Measurements from ENCODE around the gene SLC35G2. TPM values are rescaled to one million over a fixed set of nuclear protein-coding genes. Genes with fewer than 3 reads are reported as not detected.

The SLC35G2 gene
- total and polyA plus RNA-seq, 4 donors, result 3.6 to 9.1 (median 5.7) TPM

DNA sequence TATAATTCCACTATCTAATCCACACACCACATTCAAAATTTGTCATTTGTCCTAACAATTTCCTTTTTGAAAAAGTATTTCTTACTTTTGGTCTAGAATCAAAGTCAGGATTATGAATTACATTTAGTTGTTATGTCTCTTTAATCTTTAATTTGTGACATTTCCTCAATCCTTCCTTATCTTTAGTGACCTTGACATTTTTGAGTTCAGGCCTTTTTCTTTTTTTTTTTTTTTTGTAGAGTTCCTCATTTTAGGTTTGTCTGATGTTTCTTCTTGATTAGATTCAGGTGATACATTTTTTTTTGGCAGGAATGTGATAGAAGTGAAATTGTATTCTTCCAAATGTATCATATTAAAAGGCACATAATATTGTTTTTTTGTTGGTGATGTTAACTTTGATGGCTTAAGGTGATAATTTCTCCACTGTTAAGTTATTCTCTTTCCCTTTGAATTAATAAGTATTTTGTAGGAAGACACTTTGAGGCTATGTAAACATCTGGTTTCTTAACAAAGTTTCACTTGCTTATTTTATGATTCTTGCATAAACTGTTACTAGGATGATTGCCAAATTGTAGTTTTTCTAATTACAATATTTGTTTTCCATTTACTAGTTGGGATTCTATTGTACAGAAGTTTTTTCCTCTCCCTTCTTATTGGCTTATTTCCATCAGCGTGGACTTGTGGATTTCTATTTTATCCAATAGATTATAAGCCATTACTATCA lies 16.3 kb downstream of the SLC35G2 start:
- TF ChIP-seq, protein P1, sequence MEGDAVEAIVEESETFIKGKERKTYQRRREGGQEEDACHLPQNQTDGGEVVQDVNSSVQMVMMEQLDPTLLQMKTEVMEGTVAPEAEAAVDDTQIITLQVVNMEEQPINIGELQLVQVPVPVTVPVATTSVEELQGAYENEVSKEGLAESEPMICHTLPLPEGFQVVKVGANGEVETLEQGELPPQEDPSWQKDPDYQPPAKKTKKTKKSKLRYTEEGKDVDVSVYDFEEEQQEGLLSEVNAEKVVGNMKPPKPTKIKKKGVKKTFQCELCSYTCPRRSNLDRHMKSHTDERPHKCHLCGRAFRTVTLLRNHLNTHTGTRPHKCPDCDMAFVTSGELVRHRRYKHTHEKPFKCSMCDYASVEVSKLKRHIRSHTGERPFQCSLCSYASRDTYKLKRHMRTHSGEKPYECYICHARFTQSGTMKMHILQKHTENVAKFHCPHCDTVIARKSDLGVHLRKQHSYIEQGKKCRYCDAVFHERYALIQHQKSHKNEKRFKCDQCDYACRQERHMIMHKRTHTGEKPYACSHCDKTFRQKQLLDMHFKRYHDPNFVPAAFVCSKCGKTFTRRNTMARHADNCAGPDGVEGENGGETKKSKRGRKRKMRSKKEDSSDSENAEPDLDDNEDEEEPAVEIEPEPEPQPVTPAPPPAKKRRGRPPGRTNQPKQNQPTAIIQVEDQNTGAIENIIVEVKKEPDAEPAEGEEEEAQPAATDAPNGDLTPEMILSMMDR (IDR thresholded peaks at IDR 0.05; ENCODE audit: control extremely low read depth, extremely low read depth), result no peak
- Histone ChIP-seq H3K4me1 (ENCODE audit: control insufficient read depth in 5 of 5, insufficient read depth in 5 of 5, low read length in 5 of 5) (peaks cover 0 to 11% (median 0%) of the 10 kb centered on the region in 5 donors), H3K9ac (ENCODE audit: insufficient read depth in 1 of 2, low read length in 2 of 2) (no peak overlapping the region), H3K27me3 (ENCODE audit: control insufficient read depth in 3 of 3, insufficient read depth in 3 of 3, low read length in 2 of 3) (no peaks in the 10 kb centered on the region), H3K9me3 (ENCODE audit: control insufficient read depth in 4 of 4, insufficient read depth in 3 of 4, low read length in 3 of 4) (no peaks in the 10 kb centered on the region), H3K27ac (ENCODE audit: low read depth in 1 of 2, low read length in 1 of 2) (no peak overlapping the region), H3K36me3 (ENCODE audit: control insufficient read depth in 4 of 4, insufficient read depth in 4 of 4, low read length in 4 of 4) (no peaks in the 10 kb centered on the region), H3K4me3 (no peak overlapping the region)
- DNase-seq (peak in 1 of 3 donors; percentile 26), ATAC-seq (ENCODE audit: insufficient read depth, low FRiP score) (no peak)
- WGBS, 2 donors, result 77 to 80% methylated on average over 1 of the region's 1 CpG

DNA sequence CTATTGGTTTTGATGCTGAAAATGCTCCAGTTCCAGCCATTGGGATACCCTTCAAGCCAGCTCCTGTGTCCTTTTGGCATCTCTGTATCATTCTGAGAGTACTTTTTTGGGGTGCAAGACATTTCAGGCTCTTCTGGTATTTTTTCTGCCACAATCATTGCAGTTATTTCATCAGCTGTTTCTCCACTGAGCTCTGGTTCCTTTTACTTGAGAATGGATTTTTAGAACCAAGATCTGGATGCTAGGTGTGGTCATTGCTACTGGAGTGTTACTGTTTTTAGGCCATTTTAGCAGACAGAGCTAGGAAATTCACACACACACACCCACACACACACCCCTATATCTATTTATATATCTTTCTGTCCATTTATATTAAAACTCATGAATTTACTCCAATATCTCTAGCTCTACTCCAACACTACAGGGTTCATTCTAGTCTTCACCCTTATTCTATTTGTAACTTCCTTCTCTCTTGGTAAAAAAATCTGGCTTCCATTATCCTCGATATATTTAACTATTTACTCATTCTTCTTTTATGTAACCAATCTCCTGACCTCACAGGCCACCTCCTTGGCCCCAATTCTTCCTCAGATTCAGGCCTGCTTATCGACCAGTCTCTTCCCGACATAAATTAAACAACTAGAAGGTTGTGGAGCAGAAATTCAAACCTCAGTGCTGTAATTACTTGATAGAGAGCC lies 17.0 kb downstream of the SLC35G2 start:
- ATAC-seq (ENCODE audit: insufficient read depth, low FRiP score) (no peak), DNase-seq (no peak)
- Histone ChIP-seq H3K36me3 (ENCODE audit: control insufficient read depth in 4 of 4, insufficient read depth in 4 of 4, low read length in 4 of 4) (no peaks in the 10 kb centered on the region), H3K9me3 (ENCODE audit: control insufficient read depth in 4 of 4, insufficient read depth in 3 of 4, low read length in 3 of 4) (no peaks in the 10 kb centered on the region), H3K27ac (ENCODE audit: low read depth in 1 of 2, low read length in 1 of 2) (no peak overlapping the region), H3K9ac (ENCODE audit: insufficient read depth in 1 of 2, low read length in 2 of 2) (no peak overlapping the region), H3K4me3 (no peak overlapping the region), H3K4me1 (ENCODE audit: control insufficient read depth in 5 of 5, insufficient read depth in 5 of 5, low read length in 5 of 5) (peaks cover 0 to 11% (median 0%) of the 10 kb centered on the region in 5 donors), H3K27me3 (ENCODE audit: control insufficient read depth in 3 of 3, insufficient read depth in 3 of 3, low read length in 2 of 3) (no peaks in the 10 kb centered on the region)
- WGBS, 2 donors, result 38 to 40% methylated on average over 3 of the region's 3 CpGs
- TF ChIP-seq, protein P1 (IDR thresholded peaks at IDR 0.05; ENCODE audit: control extremely low read depth, extremely low read depth), result no peak

DNA sequence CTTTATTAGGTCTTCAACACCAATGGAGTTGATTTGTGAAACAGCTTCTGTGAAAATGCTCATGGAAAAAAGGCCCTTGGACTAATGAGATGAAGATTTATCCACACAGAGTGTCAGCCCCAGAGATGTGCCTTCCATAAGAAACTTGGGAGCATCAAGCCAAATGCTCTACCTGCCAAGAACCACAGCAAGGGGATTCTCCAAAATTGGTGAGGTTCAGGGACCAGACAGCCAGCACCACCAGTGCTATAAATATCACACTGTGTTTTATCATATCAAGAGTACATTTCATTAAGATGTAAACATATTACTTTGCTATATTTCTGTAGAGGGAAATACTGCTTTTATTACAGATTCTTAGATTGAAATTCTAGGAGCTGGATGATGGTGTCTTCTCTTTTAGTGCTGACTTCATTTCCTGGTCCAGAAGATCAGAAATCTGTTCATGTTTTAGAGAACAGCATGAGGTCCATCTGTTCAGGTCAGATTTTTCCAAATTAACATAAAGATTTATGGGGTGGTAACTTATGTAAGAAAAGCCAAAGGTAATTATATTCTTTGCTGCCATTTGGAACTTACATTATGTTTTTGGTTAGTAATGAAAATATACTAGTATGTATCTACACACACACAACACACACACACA lies 17.7 kb downstream of the SLC35G2 start:
- TF ChIP-seq, protein P1 (IDR thresholded peaks at IDR 0.05; ENCODE audit: control extremely low read depth, extremely low read depth), result no peak
- H3K9me3 ChIP-seq (ENCODE audit: control insufficient read depth in 4 of 4, insufficient read depth in 3 of 4, low read length in 3 of 4), result no peaks in the 10 kb centered on the region
- ATAC-seq (ENCODE audit: insufficient read depth, low FRiP score) (no peak), DNase-seq (peak in 1 of 3 donors; percentile 26)
- H3K27me3 ChIP-seq (ENCODE audit: control insufficient read depth in 3 of 3, insufficient read depth in 3 of 3, low read length in 2 of 3), result no peaks in the 10 kb centered on the region
- H3K9ac ChIP-seq (ENCODE audit: insufficient read depth in 1 of 2, low read length in 2 of 2), result no peak overlapping the region
- H3K4me1 ChIP-seq (ENCODE audit: control insufficient read depth in 5 of 5, insufficient read depth in 5 of 5, low read length in 5 of 5), result peaks cover 0 to 11% (median 0%) of the 10 kb centered on the region in 5 donors
- peak overlapping the region in 1 of 2 donors; percentile 31 for H3K27ac ChIP-seq (ENCODE audit: low read depth in 1 of 2, low read length in 1 of 2)
- no peaks in the 10 kb centered on the region for H3K36me3 ChIP-seq (ENCODE audit: control insufficient read depth in 4 of 4, insufficient read depth in 4 of 4, low read length in 4 of 4)
- no peak overlapping the region for H3K4me3 ChIP-seq
